SJCRH30 (cell line): ENCODE results near the gene SEC14L1. TPM values are rescaled to one million over a fixed set of nuclear protein-coding genes. Genes with fewer than 3 reads are reported as not detected.
"Not testable (repeated sequence)": the region's sequence is repeated elsewhere in the genome, so short reads cannot be mapped to it uniquely, and the experiment has no call there.

Source experiments
- DNase-seq, 2 experiments: peaks; one replicate each; pipeline ENCODE4 v3.0.0-alpha.2; 2015 to 2020
- H3K27ac ChIP-seq: fragments of 250-450 bp; sonication (Bioruptor Pico); 2 replicates; pipeline ENCODE4 v1.5.1; 2020; ENCODE audit warnings: mild to moderate bottlenecking, moderate library complexity
- H3K27me3 ChIP-seq: fragments of 250-450 bp; sonication (Bioruptor Pico); 2 replicates; pipeline ENCODE4 v1.5.1; 2020; ENCODE audit warnings: mild to moderate bottlenecking, moderate library complexity
- H3K36me3 ChIP-seq: fragments of 250-450 bp; sonication (Bioruptor Pico); 2 replicates; pipeline ENCODE4 v1.5.1; 2020; ENCODE audit warnings: mild to moderate bottlenecking, moderate library complexity
- H3K4me1 ChIP-seq: fragments of 250-450 bp; sonication (Bioruptor Pico); 2 replicates; pipeline ENCODE4 v1.5.1; 2020; ENCODE audit warnings: mild to moderate bottlenecking, moderate library complexity
- H3K4me3 ChIP-seq: fragments of 250-450 bp; sonication (Bioruptor Pico); 2 replicates; pipeline ENCODE4 v1.5.1; 2020; ENCODE audit warnings: mild to moderate bottlenecking, moderate library complexity
- H3K9me3 ChIP-seq: fragments of 250-450 bp; sonication (Bioruptor Pico); replicated peaks from 2 replicates; pipeline ENCODE4 v1.5.1; 2020; ENCODE audit warnings: mild to moderate bottlenecking, moderate library complexity
- total RNA-seq: library from RNA; depleted of rRNA; stranded (reverse); fragments of >200 nt; shearing (Covaris generic); gene quantifications from 2 replicates; pipeline ENCODE4 v1.2.3, GENCODE V29; 2014

Gene SEC14L1
- total RNA-seq, 1 experiment from 2014 or later: 50.0 TPM

DNA sequence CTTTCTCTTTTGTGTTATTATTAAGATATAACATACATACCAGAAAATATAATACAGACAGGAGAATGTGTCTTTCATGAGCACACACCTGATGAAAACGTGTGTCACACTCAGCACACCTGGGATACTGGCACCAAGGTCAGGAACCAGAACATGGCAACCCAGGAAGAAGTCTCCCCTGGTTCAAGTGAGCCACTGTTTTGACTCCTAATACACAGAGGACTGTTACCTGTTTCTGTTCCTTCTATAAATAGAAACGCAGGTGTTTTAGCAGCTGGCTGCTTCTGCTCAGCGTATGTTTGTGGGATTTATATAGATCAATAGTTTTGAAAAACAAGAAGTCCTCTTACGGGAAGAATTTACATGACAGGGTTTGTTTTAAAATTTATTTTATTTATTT is 3.5 kb downstream of the SEC14L1 start:
- Histone ChIP-seq H3K36me3 (peaks cover 17% of the 10 kb centered on the region), H3K27ac (no peak overlapping the region)
- DNase-seq: no peak

DNA sequence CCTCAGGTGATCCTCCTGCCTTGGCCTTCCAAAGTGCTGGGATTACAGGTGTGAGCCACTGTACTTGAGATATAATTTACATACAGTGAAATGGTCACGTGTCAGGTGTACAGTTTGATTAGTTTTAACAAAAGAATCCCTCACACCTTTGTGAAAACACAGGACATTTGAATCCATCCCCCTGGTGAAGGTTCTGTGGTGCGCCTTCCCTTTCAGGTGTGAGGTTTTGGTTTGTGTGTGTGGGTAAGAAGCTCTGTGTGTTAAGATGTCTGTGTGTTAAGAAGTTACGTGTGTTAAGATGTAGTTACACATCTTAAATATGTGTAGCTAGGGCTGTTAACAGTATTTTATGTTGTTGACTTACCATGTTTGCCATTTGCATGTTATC is 4.4 kb downstream of the SEC14L1 start:
- Histone ChIP-seq H3K4me3 (no peak overlapping the region), H3K27ac (peak overlapping the region; percentile 5; the same call in 1 of the 2 replicates), H3K4me1 (peaks cover 23% of the 10 kb centered on the region), H3K9me3 (no peaks in the 10 kb centered on the region), H3K27me3 (no peaks in the 10 kb centered on the region), H3K36me3 (peaks cover 17% of the 10 kb centered on the region)
- no peak for DNase-seq

More for the DNA sequence above, 3.5 kb downstream of the SEC14L1 start:
- Histone ChIP-seq H3K27me3 (no peaks in the 10 kb centered on the region), H3K9me3 (no peaks in the 10 kb centered on the region), H3K4me3 (no peak overlapping the region), H3K4me1 (peaks cover 26% of the 10 kb centered on the region)

DNA sequence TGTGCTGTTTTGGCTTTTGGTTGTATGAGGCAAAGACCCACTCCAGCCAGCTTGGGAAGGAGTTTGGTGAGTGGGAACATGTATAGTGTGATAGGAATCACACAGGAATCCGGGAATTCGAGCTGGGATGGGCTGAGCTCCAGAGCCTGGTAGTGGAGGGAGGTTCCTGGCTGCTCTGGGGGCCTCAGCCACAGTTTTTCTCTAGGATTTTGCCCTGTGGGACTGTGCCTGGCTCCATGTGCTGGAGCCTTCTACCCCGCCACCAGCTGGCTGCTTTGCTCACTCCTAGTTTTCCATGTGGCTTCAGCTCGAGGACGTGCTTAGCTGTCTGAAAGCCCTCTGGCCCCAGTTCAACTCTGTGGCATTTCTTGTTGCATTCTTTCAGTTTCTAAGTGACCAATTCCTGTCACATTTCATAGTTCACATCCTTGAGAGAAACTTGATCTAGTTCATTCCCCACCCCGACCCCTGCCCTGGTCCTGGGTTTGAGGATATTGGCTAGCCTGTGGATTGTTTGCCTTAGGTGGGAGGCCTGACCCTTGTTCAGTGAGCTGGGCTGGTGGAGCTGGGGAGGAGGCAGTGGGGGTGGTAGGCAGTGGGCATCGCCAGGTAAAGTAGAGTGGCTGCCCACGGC is 5.0 kb downstream of the SEC14L1 start:
- peaks cover 23% of the 10 kb centered on the region for H3K4me1 ChIP-seq
- peak overlapping the region; percentile 5; the same call in 1 of the 2 replicates for H3K27ac ChIP-seq
- no peak overlapping the region for H3K4me3 ChIP-seq
- no peaks in the 10 kb centered on the region for H3K9me3 ChIP-seq
- peaks cover 17% of the 10 kb centered on the region for H3K36me3 ChIP-seq
- peak; percentile 77 to 81 for DNase-seq
- H3K27me3 ChIP-seq: no peaks in the 10 kb centered on the region

DNA sequence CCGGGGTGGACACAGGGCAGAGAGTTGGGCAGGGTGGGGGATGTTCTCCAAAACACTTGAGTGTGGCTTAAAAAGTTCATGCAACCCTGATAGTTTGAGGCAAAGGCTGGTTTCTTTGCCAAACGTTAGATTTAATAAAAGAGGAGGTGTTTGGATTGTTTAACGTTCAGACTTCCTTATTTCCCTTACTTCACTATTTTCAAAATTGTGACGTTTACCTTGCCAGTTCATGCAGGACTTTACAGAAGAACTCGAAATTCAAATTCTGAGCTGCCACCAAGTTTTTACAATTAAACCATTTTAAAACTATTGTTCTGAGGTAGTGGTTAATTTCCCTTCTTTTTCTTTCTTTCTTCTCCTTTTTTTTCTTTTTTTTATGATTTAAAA is 5.5 kb downstream of the SEC14L1 start:
- Histone ChIP-seq H3K36me3 (peaks cover 17% of the 10 kb centered on the region), H3K4me1 (peaks cover 23% of the 10 kb centered on the region), H3K9me3 (no peaks in the 10 kb centered on the region), H3K4me3 (no peak overlapping the region), H3K27ac (no peak overlapping the region; the same call in 1 of the 2 replicates), H3K27me3 (no peaks in the 10 kb centered on the region)
- no peak for DNase-seq

DNA sequence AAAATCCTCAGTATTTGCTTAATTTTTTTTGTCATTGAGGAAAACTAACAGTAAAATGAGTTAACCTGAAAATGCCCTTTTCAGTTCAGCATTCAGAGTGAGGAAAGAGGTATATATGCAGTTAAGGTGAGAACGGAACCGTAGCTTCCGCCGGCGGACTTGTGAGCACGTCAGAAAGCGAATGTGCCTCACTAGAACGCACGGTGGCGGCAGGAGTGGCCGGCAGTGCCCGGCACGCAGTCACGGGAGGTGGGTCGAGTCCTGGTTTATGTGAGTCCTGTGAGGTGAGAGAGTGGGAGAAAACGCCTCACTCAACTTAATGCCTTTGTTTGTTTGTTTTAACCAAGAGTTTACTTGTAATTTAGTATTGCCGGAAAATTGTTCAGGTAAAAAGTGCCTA is 6.1 kb downstream of the SEC14L1 start:
- Histone ChIP-seq H3K9me3 (no peaks in the 10 kb centered on the region), H3K27ac (no peak overlapping the region), H3K4me1 (peaks cover 18% of the 10 kb centered on the region), H3K27me3 (no peaks in the 10 kb centered on the region), H3K4me3 (no peak overlapping the region), H3K36me3 (peaks cover 17% of the 10 kb centered on the region)
- DNase-seq: no peak

DNA sequence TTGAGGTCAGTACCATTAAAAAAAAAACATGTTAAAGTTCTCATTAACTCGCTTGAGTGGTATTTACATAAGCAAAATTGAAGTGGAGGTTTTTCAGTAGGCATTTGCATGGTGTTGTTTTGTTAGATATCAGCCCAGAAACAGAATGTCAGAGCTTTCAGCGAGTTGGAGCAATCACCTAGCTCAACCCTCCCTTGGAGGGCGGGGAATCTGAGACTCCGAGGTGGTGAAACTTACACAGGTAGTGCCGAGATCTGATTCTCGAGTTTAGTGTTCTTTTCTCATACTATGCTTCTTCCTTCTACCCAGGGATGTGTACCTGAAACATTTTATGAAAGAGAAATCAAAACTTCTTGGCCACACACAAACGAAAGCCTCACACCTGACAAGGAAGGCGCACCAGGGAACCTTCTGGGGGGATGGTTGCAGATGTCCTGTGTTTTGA is 6.6 kb downstream of the SEC14L1 start:
- Histone ChIP-seq H3K27ac (no peak overlapping the region), H3K4me1 (peaks cover 15% of the 10 kb centered on the region), H3K36me3 (peaks cover 17% of the 10 kb centered on the region), H3K27me3 (no peaks in the 10 kb centered on the region), H3K4me3 (no peak overlapping the region), H3K9me3 (no peaks in the 10 kb centered on the region)
- no peak for DNase-seq

DNA sequence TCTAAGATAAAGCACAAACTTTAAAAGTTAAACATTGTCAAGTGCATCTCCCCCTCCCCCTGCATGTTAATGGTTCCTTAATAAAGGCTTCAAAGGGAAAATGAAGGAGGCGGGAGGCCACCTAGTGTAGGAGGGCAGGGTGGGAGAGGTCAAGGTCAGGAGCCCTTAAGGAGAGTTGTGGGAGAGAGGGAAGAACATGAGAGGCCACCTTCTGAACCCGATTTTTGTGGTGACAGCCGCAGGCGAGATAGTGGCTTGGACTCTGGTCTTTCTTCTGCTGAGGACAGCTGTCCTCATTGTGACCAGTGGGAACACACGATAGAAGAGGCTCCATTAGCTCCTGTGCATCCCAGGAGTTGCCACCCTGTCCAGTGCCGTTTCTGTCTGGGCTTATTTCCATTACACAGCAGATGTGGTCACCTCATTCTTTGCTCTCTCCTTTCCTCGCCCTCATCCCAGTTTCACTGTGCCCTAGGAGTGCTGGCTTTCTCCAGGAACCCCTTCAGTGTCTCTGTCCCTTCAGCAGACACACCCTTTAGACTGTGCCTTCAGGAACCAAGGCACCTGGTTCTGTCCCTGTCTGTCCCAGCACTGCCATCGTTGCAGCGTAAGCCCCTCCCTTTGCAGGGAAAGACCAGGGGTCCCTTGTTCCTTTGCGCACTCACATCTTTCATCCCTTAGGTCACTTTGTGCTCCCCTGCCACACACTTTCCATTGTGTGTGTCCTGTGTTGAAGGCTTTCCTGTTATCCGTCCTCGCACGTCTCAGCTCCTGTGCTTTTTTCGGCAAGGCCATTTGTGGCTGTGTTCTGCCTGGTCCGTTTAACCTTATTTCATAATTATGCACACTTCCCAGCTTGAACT is 7.5 kb downstream of the SEC14L1 start:
- Histone ChIP-seq H3K9me3 (no peaks in the 10 kb centered on the region), H3K4me3 (no peak overlapping the region), H3K27ac (no peak overlapping the region), H3K27me3 (no peaks in the 10 kb centered on the region), H3K4me1 (peaks cover 24% of the 10 kb centered on the region), H3K36me3 (peaks cover 10% of the 10 kb centered on the region)
- DNase-seq: no peak

DNA sequence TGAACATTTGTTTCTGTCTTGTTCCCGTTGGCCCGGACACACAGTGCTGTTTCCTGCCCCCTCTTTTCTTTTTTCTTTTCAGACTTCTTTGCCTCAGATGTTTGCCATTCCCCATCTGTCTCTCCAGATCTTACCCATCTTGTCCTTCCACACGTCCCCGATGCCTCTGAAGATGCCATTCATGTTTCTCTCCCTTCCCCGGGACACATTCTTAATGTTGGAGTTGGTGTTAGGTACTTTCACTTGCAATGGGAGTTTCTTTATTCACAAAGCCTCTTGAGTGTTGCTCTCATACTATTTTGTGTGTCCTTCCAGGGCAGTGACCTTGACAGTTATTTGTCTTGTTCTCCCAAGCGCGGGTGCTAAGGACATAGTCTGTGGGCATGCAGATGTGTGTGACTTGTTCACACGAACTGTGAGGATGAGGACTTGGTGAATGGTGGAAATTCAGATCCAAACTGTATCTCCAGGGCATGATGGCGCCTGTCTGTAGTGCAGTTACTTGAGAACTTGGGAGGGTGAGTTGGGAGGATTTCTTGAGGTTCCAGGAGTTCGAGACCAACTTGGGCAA is 8.3 kb downstream of the SEC14L1 start:
- DNase-seq: no peak
- Histone ChIP-seq H3K27ac (no peak overlapping the region), H3K9me3 (no peaks in the 10 kb centered on the region), H3K36me3 (peaks cover 3% of the 10 kb centered on the region), H3K27me3 (no peaks in the 10 kb centered on the region), H3K4me3 (no peak overlapping the region), H3K4me1 (peaks cover 31% of the 10 kb centered on the region)

DNA sequence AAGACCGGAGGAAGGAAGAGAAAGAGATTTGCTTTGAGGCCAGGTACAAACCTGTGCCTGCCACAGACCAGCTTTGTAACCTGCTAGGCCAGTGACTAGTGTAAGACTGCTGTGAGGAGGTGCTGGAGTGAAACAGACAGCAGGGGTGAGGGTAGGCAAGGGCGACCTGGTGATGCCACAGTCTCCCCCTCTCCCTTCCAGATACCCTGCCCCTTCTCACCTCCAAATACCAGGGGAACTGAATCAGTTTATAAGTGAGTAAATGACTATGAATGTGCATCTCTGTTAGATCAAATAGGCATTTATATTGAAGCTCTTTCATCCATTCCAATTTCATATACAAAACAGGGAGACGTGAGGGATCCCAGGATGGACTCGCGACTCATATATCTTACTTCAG is 9.4 kb downstream of the SEC14L1 start:
- H3K27me3 ChIP-seq: no peaks in the 10 kb centered on the region
- DNase-seq: no peak
- no peaks in the 10 kb centered on the region; the same call in 1 of the 2 replicates for H3K36me3 ChIP-seq
- H3K4me1 ChIP-seq: peaks cover 32% of the 10 kb centered on the region
- H3K27ac ChIP-seq: no peak overlapping the region
- H3K4me3 ChIP-seq: no peak overlapping the region
- no peaks in the 10 kb centered on the region for H3K9me3 ChIP-seq

DNA sequence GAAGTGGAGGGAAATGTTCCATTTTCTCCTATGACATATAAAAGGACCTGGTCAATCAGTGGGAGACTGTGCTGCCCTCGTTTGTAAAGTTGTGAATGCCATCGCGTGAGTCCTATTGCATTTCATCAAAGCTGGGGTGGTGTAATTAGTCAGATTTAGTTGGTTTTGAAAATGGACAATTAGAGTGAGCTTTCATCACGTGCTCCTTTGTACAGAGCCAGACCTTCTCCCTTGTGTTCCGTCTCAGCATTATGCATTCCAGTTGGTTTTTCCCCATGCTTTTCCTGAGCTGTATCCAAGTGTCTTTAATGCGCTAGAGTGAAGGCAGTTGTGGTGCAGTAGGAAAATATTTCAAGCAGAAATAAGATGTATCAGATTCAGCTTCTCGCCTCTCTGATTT is 10.4 kb downstream of the SEC14L1 start:
- DNase-seq: no peak
- peaks cover 22% of the 10 kb centered on the region for H3K4me1 ChIP-seq
- no peaks in the 10 kb centered on the region; the same call in 1 of the 2 replicates for H3K36me3 ChIP-seq
- H3K4me3 ChIP-seq: no peak overlapping the region
- H3K9me3 ChIP-seq: no peaks in the 10 kb centered on the region
- H3K27me3 ChIP-seq: no peaks in the 10 kb centered on the region
- H3K27ac ChIP-seq: no peak overlapping the region

DNA sequence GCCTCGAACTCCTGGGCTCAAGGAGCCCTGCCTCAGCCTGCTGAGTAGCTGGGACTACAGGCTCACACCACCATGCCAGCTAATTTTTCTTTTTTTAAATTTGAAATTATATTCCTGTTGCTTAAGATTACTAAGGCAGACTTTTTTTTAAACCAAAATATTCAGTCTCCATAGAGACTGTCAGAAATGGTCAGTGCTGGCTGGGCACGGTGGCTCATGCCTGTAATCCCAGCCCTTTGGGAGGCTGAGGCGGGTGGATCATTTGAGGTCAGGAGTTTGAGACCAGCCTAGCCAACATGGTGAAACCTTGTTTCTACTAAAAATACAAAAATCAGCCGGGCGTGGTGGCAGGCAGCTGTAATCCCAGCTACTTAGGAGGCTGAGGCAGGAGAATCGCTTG is 11.3 kb downstream of the SEC14L1 start:
- not testable (repeated sequence) for H3K9me3 ChIP-seq, H3K36me3 ChIP-seq, H3K27ac ChIP-seq, H3K4me3 ChIP-seq, DNase-seq, H3K27me3 ChIP-seq
- peaks cover 20% of the 10 kb centered on the region for H3K4me1 ChIP-seq

DNA sequence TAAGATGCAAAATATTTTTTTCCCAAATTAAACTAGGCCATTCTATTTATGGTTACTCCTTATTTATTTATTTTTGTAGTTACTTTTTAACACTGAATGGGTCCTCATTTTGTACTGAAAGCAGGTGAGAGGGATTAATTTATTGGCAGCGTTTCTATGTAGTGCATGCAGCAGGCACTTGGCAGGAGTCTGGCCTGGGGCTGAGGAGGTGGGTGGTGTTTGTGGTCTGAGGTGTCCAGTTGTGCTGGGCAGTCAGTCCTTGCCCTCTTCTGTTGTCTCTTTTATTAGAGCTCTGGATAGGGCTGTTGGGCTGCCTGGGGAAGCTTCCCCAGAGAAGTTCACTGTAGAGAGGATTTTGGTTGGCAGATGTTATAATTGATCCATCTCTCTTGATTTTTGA is 12.7 kb downstream of the SEC14L1 start:
- H3K27ac ChIP-seq: peak overlapping the region; percentile 14
- H3K27me3 ChIP-seq: no peaks in the 10 kb centered on the region
- peak; percentile 93 to 94 for DNase-seq
- peaks cover 20% of the 10 kb centered on the region for H3K4me1 ChIP-seq
- H3K9me3 ChIP-seq: no peaks in the 10 kb centered on the region
- H3K4me3 ChIP-seq: no peak overlapping the region
- H3K36me3 ChIP-seq: no peaks in the 10 kb centered on the region; the same call in 1 of the 2 replicates

DNA sequence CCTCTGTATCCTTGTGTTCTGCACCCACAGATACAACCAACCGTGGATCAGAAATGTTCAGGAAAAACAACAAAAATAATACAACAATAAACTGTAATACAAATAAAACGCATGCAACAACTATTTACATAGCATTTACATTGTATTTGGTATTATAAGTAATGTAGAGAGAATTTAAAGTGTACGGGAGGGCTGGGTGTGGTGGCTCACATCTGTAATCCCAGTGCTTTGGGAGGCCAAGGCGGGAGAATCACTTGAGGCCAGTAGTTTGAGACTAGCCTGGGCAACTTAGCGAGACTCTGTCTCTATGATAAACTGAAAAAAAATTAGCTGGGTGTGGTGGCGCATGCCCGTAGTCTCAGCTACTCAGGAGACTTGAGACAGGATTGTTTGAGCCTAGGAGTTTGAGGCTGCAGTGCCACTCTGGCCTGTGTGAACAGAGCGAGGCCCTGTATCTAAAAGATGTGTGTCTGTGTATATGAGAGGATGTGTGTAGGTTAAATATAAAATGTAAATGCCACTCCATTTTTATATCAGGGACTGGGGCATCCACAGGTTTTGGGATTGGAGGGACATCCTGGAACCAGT is 13.3 kb downstream of the SEC14L1 start:
- no peaks in the 10 kb centered on the region for H3K27me3 ChIP-seq
- H3K4me3 ChIP-seq: no peak overlapping the region
- peaks cover 20% of the 10 kb centered on the region for H3K4me1 ChIP-seq
- H3K27ac ChIP-seq: no peak overlapping the region
- no peak for DNase-seq
- H3K9me3 ChIP-seq: no peaks in the 10 kb centered on the region
- no peaks in the 10 kb centered on the region for H3K36me3 ChIP-seq

DNA sequence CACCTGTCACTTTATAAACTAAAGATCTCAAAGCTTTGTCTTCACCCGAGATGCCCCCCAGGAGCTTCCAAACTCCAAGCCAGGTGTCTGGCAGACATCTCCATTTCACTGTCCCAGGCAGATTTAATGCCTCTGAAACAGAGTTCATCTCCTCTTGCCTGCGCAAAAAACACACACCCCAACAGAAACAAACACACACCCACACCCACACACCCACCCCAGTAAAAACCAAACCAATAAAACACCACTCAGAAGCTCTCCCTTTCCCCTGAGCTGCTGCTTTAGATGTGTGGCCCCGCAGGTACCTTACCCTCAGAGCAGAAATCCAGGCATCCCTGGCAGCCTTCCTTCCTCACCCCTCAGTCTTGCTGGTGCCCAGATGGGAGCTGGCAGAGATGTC is 14.4 kb downstream of the SEC14L1 start:
- Histone ChIP-seq H3K36me3 (no peaks in the 10 kb centered on the region), H3K27me3 (no peaks in the 10 kb centered on the region), H3K9me3 (no peaks in the 10 kb centered on the region), H3K4me3 (no peak overlapping the region), H3K27ac (no peak overlapping the region), H3K4me1 (peaks cover 29% of the 10 kb centered on the region)
- no peak for DNase-seq

DNA sequence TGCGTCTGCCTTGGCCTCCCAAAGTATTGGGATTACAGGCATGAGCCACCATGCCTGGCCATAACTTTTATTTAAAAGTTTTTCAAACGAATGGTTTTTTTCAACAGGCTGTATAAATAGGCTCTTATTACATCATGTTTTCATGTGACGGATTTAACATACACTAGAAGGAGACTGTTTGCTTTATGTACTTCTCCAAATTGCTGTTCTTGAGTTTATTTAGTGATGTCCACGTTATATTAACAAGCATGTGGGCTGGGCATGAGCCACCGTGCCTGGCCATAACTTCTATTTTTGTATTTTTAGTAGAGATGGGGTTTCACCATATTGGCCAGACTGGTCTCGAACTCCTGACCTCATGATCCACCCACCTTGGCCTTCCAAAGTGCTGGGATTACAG is 17.0 kb downstream of the SEC14L1 start:
- not testable (repeated sequence) for H3K36me3 ChIP-seq, H3K27me3 ChIP-seq, H3K27ac ChIP-seq, H3K9me3 ChIP-seq, DNase-seq, H3K4me3 ChIP-seq
- H3K4me1 ChIP-seq: peaks cover 39% of the 10 kb centered on the region
